Testis (tissue), 2 donors: ENCODE results near the gene SDK1.

ENCODE experiments used
- CTCF ChIP-seq, 3 experiments: fragments of 450-650 bp in 2 of 3; fragments of 200-600 bp in 1 of 3; sonication (generic) in 1 of 3; IDR thresholded peaks; one replicate each; pipeline ENCODE4 v1.5.1; 2016 to 2019; ENCODE audit warnings: antibody characterized with exemption in 3 of 3, mild to moderate bottlenecking in 2 of 3, moderate library complexity in 1 of 3
- POLR2A ChIP-seq: fragments of 450-650 bp; IDR thresholded peaks from one replicate; pipeline ENCODE4 v1.6.1; 2017; ENCODE audit warnings: antibody characterized with exemption, mild to moderate bottlenecking, moderate library complexity

- TF ChIP-seq POLR2A = no peak
- TF ChIP-seq CTCF (IDR thresholded peaks at IDR 0.05) = no peak
These were observed 843.2 kb downstream of the SDK1 start for GRCh38 chr7:4144172-4144701.
